Fibroblast of villous mesenchyme (primary cell): ENCODE results near the gene ZFP1. TPM values are rescaled to one million over a fixed set of nuclear protein-coding genes. Genes with fewer than 3 reads are reported as not detected.

ENCODE experiments used
- DNase-seq: peaks from one replicate; pipeline ENCODE4 v3.0.0-alpha.2; 2010; ENCODE audit warnings: low read depth
- H3K4me3 ChIP-seq: 2 replicates; pipeline ENCODE4 v1.5.1; 2011; ENCODE audit warnings: low read depth, mild to moderate bottlenecking, low read length
- CTCF ChIP-seq: IDR thresholded peaks from 2 replicates; pipeline ENCODE4 v1.5.1; 2012; ENCODE audit warnings: low read depth, mild to moderate bottlenecking, low read length; ENCODE audit not compliant: insufficient read depth
- total RNA-seq: library from RNA; depleted of rRNA; stranded (reverse); fragments of >200 nt; gene quantifications from 2 replicates; pipeline ENCODE4 v1.2.3, GENCODE V29; 2012

The ZFP1 gene
- total RNA-seq, result 9.0 and 24.2 TPM in 2 replicates

GRCh38 chr16:75148311-75149195 is at the start of gene ZFP1:
Gene ZFP1 (plus strand): TSS chr16:75148524. CDS start chr16:75152952, 4,428 bp downstream.
- H3K4me3 ChIP-seq, result peak within 1 kb of the TSS; percentile 99
- DNase-seq, result peak; percentile 92
- no peak for TF ChIP-seq CTCF

DNA sequence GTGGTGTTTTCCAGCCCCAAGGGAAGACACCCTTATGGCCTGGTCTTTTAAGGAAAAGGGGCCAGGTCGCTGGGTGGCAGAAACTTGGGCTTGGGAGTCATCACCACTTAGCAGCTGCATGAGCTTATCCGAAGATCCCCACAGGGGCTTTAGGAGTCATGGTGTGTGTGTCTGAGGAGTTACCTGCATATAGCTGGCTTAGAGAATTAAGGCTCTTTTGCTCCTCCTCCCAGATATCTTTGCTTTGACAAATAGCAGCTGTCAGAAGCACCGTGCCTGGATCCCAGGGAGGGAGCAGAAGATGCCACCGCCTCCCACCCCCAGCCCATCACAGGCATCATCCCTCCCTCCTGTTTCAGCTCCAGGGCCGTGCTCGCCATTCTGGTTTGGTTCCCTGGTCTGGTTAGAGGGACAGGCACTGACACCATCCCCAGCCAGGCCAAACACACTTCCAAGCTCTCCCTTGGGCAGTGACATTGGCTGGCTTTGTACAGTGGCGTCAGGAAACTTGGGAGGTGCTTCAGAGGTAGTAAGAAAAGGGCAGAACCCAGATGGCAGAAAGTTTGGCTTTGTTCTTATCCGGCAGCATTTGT is 49.2 kb upstream of the ZFP1 start:
- no peak for DNase-seq
- H3K4me3 ChIP-seq, result no peak overlapping the region
- TF ChIP-seq CTCF, result no peak

- DNase-seq, result no peak
- H3K4me3 ChIP-seq, result no peak overlapping the region
- no peak for TF ChIP-seq CTCF
Measured at GRCh38 chr16:75099738-75100602, 48.4 kb upstream of the ZFP1 start.

DNA sequence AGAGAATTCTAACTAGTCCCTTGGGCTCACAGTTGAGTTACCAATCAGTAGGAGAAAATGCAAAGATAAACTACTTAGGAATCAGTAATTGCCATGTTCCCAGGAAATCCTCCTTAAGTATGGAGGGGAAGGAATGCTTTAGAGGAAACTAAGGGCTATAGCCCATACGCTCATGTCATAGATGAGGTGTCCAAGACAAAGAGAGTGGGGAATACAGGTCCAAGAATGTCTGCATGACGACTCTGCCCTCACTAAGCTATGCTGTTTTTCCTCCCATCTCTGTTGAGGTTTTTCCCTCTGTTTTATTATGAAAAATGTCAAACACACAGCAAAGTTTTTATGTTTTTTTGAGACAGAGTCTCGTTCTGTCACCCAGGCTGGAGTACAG is 47.7 kb upstream of the ZFP1 start:
- TF ChIP-seq CTCF, result no peak
- H3K4me3 ChIP-seq, result no peak overlapping the region
- no peak for DNase-seq

DNA sequence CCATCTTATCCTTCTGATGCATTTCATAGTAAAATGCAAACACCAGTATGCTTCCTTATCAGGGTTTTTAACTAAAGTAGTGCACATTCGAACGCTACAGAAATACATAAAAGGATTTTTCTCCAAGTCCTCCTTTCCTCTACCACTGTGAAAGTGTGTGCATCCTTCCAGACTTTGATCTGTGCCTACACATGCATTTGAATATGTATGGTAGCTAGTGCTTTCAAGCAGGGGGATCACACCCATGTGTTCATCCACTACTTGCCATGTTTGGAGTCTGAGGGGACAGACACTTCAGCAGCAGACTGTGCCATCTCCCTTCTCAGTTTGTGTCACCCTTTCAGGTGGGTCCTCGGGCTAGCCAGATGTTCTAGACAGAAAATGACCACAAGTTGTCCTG is 46.7 kb upstream of the ZFP1 start:
- no peak for TF ChIP-seq CTCF
- DNase-seq, result no peak
- no peak overlapping the region for H3K4me3 ChIP-seq

DNA sequence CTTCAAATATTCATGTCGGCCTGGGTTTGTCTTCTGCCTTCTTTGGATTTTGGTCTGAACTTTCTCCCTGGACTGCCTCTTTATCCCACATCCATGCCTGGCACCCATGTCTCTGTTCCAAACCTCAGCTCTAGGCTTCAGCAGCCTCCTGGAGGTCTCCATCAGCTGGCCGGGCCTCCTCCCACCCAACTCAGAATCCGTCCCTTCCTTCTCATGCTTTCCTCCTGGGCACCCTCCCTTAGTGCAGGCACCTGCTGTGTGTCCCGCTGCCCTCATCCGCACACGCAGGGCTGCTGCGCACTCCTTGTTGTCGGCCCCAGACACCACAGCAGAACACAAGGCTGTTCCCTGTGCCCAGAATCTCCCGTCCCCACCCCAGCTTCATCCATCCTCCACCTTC is 45.7 kb upstream of the ZFP1 start:
- DNase-seq, result no peak
- H3K4me3 ChIP-seq, result no peak overlapping the region
- TF ChIP-seq CTCF, result no peak
